ENCODE results near the gene PFKP.

DNA sequence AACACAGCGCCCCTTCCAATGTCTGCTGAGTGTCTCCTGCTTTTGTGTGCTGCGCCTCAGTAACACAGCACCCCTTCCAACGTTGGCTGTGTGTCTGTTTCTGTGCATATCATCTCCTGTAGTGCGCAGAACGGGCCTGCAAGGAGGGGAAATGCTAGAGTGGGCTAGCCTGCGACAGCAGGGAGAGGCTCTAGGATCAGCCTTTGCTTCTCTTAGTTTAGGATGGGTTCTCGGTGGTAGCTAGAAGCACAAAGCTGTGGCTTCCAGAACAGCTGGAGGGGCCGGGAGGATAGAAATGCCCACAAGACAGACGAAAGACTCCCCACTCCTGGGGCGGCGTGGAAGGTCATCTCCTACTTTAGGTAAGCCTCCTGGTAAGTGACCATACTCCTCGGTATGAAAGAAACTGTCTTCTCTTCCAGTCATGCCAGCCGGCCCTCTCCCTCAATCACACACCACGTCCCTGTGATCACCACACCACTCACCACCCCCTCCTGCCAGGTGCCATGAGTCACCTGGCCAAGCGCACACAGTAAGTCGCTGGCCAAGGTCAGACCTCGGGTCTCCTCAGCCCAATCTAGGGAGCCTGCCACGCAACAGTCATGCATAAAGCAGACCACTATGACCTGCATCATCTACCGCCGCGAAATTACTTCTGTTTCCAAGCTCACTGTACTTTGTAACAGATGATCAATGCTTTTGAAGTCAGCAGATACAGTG is 100.4 kb downstream of the PFKP start:
- TF ChIP-seq, protein P1, sequence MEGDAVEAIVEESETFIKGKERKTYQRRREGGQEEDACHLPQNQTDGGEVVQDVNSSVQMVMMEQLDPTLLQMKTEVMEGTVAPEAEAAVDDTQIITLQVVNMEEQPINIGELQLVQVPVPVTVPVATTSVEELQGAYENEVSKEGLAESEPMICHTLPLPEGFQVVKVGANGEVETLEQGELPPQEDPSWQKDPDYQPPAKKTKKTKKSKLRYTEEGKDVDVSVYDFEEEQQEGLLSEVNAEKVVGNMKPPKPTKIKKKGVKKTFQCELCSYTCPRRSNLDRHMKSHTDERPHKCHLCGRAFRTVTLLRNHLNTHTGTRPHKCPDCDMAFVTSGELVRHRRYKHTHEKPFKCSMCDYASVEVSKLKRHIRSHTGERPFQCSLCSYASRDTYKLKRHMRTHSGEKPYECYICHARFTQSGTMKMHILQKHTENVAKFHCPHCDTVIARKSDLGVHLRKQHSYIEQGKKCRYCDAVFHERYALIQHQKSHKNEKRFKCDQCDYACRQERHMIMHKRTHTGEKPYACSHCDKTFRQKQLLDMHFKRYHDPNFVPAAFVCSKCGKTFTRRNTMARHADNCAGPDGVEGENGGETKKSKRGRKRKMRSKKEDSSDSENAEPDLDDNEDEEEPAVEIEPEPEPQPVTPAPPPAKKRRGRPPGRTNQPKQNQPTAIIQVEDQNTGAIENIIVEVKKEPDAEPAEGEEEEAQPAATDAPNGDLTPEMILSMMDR (IDR thresholded peaks at IDR 0.05): no peak
- TF ChIP-seq POLR2A (IDR thresholded peaks at IDR 0.05): no peak
